ENCODE data around the gene CCDC73. TPM values are rescaled to one million over a fixed set of nuclear protein-coding genes. Genes with fewer than 3 reads are reported as not detected.

Gene CCDC73
- polyA plus RNA-seq, 1 donor (not counting 4 experiments of a cell fraction or from before 2014, with no cell fraction given) = not detected

DNA sequence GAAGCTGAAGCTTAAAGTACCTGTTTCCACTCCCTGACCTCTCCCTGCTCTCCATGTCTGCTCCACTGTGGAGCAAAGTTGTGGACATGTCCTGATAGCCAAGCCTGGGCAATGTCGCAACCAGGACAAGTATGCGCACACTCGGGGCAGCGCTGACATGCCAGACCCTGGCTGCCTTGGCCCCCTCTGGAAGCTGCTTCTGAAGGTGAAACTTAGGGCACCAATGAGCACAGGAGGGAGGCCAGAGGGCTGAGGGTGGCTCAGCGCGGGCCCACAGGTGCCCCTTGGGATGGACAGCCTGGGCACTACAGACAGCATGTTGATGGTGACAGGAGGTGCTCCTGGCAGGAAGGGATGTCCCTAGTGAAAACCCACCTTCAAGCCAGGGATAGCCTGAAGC lies 90.2 kb downstream of the CCDC73 start:
- DNase-seq (ENCODE audit: low read depth, low spot score) = no peak
- no peak overlapping the region for H3K27ac ChIP-seq (ENCODE audit: control insufficient read depth, insufficient read depth, low read length)
- H3K36me3 ChIP-seq (ENCODE audit: control insufficient read depth in 2 of 2, extremely low read depth in 1 of 2, insufficient read depth in 2 of 2, low read length in 2 of 2) = no peaks in the 10 kb centered on the region
- dilution Hi-C loops (cut with MboI; ENCODE audit: extremely low pct_ligation_motif_present, low sequenced_read_pairs) = no loop called here
- no peak overlapping the region for H2AFZ ChIP-seq (ENCODE audit: control insufficient read depth, low read length)
- no peaks in the 10 kb centered on the region for H4K20me1 ChIP-seq (ENCODE audit: control insufficient read depth, extremely low read depth, insufficient read depth, low read length)
- no peaks in the 10 kb centered on the region for H3K9me1 ChIP-seq (ENCODE audit: control insufficient read depth, extremely low read depth, insufficient read depth, low read length)
- no peaks in the 10 kb centered on the region for H3K79me2 ChIP-seq (ENCODE audit: control insufficient read depth, insufficient read depth, low read length)
- H3K27me3 ChIP-seq (ENCODE audit: control insufficient read depth, extremely low read depth, insufficient read depth, low read length) = no peaks in the 10 kb centered on the region
- no peaks in the 10 kb centered on the region for H3K9me3 ChIP-seq (ENCODE audit: control insufficient read depth, low read depth, low read length)
- H3K4me1 ChIP-seq (ENCODE audit: control insufficient read depth, extremely low read depth, insufficient read depth, low read length) = peaks cover 9% of the 10 kb centered on the region
- TF ChIP-seq EZH2 (IDR thresholded peaks at IDR 0.05; ENCODE audit: low read length) = no peak
- TF ChIP-seq, protein P1, sequence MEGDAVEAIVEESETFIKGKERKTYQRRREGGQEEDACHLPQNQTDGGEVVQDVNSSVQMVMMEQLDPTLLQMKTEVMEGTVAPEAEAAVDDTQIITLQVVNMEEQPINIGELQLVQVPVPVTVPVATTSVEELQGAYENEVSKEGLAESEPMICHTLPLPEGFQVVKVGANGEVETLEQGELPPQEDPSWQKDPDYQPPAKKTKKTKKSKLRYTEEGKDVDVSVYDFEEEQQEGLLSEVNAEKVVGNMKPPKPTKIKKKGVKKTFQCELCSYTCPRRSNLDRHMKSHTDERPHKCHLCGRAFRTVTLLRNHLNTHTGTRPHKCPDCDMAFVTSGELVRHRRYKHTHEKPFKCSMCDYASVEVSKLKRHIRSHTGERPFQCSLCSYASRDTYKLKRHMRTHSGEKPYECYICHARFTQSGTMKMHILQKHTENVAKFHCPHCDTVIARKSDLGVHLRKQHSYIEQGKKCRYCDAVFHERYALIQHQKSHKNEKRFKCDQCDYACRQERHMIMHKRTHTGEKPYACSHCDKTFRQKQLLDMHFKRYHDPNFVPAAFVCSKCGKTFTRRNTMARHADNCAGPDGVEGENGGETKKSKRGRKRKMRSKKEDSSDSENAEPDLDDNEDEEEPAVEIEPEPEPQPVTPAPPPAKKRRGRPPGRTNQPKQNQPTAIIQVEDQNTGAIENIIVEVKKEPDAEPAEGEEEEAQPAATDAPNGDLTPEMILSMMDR (optimal IDR thresholded peaks at IDR 0.05 in 1 of 3, IDR thresholded peaks at IDR 0.05 in 1 of 3, conservative IDR thresholded peaks at IDR 0.05 in 1 of 3; ENCODE audit: extremely low read depth in 1 of 3, insufficient read depth in 2 of 3, low read length in 3 of 3) = no peak
- no peak overlapping the region for H3K4me2 ChIP-seq (ENCODE audit: control insufficient read depth, extremely low read depth, insufficient read depth, low read depth, low read length)
- no peak overlapping the region for H3K4me3 ChIP-seq (ENCODE audit: control insufficient read depth in 2 of 3, extremely low read depth in 1 of 3, insufficient read depth in 2 of 3, low read depth in 1 of 3, low read length in 3 of 3)
- no peak overlapping the region for H3K9ac ChIP-seq (ENCODE audit: control insufficient read depth, extremely low read depth, insufficient read depth, low read length)
- no peak for FAIRE-seq

DNA sequence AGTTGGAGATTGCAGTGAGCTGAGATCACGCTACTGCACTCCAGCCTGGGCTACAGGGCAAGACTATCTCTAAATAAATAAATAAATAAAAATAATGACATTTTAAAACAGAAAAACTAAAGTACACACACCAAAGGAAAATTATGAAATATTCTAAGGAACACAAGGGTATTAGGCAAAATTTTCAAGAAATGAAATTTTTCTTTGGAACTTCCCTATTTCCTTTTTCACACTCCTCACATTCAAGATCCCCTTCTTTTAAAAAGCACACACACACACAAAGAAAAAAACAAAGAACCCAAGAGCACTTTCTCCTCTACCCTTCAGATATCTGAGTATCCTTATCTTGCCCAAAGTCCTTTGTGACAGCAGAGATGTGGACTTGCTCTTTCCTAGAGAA lies 92.8 kb downstream of the CCDC73 start:
- no peaks in the 10 kb centered on the region for H3K36me3 ChIP-seq (ENCODE audit: control insufficient read depth in 2 of 2, extremely low read depth in 1 of 2, insufficient read depth in 2 of 2, low read length in 2 of 2)
- H3K9ac ChIP-seq (ENCODE audit: control insufficient read depth, extremely low read depth, insufficient read depth, low read length) = no peak overlapping the region
- H3K4me1 ChIP-seq (ENCODE audit: control insufficient read depth, extremely low read depth, insufficient read depth, low read length) = peaks cover under 1% of the 10 kb centered on the region
- H3K9me3 ChIP-seq (ENCODE audit: control insufficient read depth, low read depth, low read length) = no peaks in the 10 kb centered on the region
- DNase-seq (ENCODE audit: low read depth, low spot score) (no peak), FAIRE-seq (no peak)
- dilution Hi-C loops (cut with MboI; ENCODE audit: extremely low pct_ligation_motif_present, low sequenced_read_pairs) = no loop called here
- no peaks in the 10 kb centered on the region for H3K79me2 ChIP-seq (ENCODE audit: control insufficient read depth, insufficient read depth, low read length)
- H4K20me1 ChIP-seq (ENCODE audit: control insufficient read depth, extremely low read depth, insufficient read depth, low read length) = no peaks in the 10 kb centered on the region
- no peak overlapping the region for H3K4me2 ChIP-seq (ENCODE audit: control insufficient read depth, extremely low read depth, insufficient read depth, low read depth, low read length)
- H2AFZ ChIP-seq (ENCODE audit: control insufficient read depth, low read length) = no peak overlapping the region
- TF ChIP-seq EZH2 (IDR thresholded peaks at IDR 0.05; ENCODE audit: low read length) = no peak
- TF ChIP-seq, protein P1 (optimal IDR thresholded peaks at IDR 0.05 in 1 of 3, IDR thresholded peaks at IDR 0.05 in 1 of 3, conservative IDR thresholded peaks at IDR 0.05 in 1 of 3; ENCODE audit: extremely low read depth in 1 of 3, insufficient read depth in 2 of 3, low read length in 3 of 3) = no peak
- H3K9me1 ChIP-seq (ENCODE audit: control insufficient read depth, extremely low read depth, insufficient read depth, low read length) = no peaks in the 10 kb centered on the region
- no peak overlapping the region for H3K4me3 ChIP-seq (ENCODE audit: control insufficient read depth in 2 of 3, extremely low read depth in 1 of 3, insufficient read depth in 2 of 3, low read depth in 1 of 3, low read length in 3 of 3)
- no peak overlapping the region for H3K27ac ChIP-seq (ENCODE audit: control insufficient read depth, insufficient read depth, low read length)
- no peaks in the 10 kb centered on the region for H3K27me3 ChIP-seq (ENCODE audit: control insufficient read depth, extremely low read depth, insufficient read depth, low read length)
